Stimulated activated CD8-positive, alpha-beta memory T cell treated with anti-CD3 and anti-CD28 coated beads, Interleukin-4, amount 100 ng/mL, for 4 hours (primary cell): ENCODE results near the gene RAB40C.
A peak's percentile ranks its signal among the peaks of the same experiment; 100 is the strongest.
"Not testable (repeated sequence)": the region's sequence is repeated elsewhere in the genome, so short reads cannot be mapped to it uniquely, and the experiment has no call there.

Source experiments
- DNase-seq, 2 donors: peaks; one replicate each; pipeline ENCODE4 v3.0.0-alpha.2; 2020; ENCODE audit warnings: low read depth in 2 of 2, low spot score in 1 of 2

RAB40C gene

DNA sequence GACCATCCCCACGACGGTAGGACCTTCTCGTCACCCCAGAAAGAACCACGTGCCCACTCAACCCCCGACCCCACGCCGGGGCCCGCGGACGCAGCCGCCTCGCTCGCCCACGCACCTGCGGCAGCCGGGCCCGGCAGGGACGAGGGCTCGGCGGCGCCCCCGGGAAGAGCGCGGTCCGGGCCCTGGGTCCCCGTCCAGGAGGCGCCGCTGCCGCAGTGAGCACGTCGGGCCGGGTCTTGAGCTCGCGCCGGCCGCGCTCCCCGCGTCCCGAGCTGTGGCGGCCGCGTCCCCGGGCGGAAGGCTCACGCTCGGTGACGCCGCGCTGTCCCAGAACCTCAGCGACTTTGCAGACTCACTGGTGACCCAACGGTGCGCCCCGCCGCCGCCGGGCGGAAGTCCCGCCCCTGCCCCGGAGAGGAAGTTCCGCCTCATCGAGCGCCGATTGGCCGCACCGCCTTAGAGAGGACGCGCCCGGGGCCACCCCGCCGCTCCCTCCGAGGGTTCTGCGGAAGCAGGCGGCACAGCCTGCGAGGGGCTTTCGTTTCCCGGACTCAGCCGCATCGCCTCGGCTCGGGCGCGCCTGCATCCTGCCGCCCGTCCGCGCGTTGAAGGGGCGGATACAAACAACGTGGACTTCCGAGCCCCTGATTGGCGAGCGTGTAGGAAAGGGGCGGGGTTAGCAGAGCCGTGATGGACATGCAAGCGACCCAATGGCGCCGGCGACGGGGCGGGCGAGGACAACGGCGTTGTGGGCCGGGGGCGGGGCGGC is 793 bp upstream of the RAB40C start:
- DNase-seq: peak; percentile 94 to 98

- no peak for DNase-seq
Measured at GRCh38 chr16:590188-590814, 435 bp downstream of the RAB40C start.

- DNase-seq: no peak
Measured at GRCh38 chr16:590815-591200, 942 bp downstream of the RAB40C start.

GRCh38 chr16:591231-591630 is 1.4 kb downstream of the RAB40C start:
- no peak for DNase-seq

DNA sequence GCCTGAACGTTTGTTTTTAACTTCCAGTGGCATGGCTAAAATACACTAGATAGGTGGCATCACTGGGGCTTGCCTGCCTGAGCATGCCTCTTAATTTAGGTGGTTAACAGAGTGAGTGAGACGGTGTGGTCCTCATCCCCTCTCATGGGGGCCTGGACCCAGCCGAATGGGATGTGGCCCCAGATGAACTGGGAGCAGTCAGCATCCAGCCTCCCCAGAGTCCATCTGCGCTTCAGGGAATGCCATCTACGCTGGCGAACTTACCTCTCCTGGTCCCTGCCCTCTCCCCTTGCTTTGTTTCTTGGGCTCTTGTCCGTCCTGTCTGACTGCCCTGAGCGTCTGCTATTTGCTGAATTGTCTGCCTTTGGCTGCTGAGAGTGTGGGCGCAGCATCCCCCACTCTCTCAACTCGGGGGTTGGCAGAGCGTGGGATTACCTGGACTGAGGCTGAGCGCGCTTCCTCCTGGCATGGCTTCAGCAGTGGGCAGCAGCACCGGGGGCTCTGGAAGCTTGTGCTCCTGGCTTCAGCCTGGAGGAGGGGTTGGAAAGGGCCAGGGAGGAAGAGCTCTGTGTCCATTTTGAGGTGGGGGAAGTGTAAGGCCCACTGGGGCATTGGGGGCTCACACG is 2.1 kb downstream of the RAB40C start:
- DNase-seq: no peak

- DNase-seq: no peak
Measured at GRCh38 chr16:592518-593306, 2.8 kb downstream of the RAB40C start.

- no peak for DNase-seq
Measured at GRCh38 chr16:593406-593805, 3.5 kb downstream of the RAB40C start.

DNA sequence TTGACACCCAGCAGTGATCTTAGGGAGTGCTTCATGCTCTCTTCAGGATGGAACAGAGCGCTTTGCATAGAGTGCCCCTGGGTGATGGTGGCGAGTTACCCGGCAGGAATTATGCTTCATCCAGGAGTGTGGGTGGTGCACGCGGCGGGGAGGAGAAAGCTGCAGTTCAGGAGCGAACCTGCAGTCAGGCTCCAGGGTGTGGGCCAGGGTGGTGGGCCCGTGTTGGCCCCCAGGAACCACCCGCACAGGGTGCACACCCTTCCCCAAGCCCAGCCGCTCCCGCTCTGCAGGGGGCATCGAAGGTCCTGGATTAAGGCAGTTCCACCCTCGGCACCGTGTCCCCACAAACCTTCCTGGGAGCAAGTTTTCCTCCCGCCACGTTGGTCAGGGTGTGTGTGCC is 3.9 kb downstream of the RAB40C start:
- no peak for DNase-seq

DNA sequence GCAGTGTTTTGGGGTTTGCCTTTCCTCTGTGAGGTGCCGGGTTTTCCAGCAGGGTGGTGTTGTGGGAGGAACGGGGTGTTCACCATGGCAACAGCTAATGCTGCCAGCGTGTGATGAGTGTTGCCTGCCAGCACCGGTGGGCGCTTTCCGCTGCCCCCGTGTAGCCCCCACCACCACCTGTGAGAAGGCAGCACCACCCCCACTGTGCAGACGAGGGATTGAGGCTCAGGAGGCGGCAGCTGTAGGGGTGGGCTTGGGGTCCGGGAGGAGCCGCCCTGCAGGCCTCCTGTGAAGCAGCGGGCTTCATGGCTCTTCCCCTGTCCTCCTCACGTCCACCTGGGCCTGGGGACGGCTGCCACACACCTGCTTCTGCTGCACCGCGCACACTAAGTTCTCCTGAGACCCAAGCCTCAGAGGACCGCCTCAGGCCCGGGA is 5.2 kb downstream of the RAB40C start:
- DNase-seq: no peak

DNA sequence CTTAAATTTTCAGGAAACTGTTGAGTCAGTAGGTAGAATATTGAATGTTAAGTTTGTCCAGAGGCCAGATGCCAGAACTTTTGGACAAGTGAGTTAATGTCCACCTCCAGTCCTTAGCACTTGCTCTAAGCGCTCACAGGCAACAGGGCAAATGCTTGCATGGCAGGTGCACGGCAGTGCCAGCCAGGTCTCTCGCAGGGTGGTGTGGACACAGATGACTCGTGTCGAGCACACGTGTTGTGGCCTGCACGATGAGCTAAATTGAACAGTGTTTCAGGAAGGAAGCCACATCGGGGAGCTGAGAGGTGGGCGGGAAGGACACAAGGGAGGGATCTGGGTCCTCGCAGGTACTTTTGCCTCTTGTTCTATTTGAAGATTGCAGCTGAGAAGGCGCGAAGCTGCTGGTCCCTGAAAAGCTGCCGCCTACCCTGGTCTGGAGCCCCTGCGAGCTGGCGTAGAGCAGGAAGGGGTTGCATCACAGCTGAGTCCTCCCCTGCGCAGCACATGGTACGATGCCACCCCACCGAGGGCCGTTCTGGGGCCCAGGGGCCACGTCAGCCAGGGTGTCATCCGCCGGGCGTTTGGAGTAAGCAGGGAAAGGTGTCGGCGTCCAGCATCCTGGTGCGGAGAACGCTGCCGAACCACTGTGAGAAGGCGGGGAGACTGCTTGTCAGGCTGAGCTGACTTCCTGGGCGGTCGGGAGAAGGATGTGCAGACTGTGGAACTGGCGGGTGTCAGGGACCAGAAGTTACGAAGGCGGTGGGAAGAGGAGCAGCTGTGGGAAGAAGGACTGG is 6.3 kb downstream of the RAB40C start:
- no peak for DNase-seq

DNA sequence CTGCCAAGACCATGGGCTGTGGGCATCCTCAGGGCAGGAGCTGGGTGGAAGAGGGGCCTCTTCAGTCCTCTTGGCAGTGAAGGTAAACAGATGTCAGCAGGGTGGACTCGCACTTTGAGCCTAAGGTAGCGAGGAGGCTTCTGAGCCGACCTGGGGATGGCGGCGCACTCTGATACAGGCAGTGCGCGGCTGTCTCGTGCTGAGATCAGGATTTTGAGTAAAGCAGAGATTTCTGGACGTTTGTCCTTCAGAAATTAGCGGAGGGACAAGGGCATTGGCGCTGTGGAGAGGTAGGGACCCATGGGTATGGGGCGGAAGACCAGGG is 6.8 kb downstream of the RAB40C start:
- DNase-seq: no peak

GRCh38 chr16:597655-598054 is 7.8 kb downstream of the RAB40C start:
- DNase-seq: not testable (repeated sequence)

GRCh38 chr16:598823-599739 is 9.2 kb downstream of the RAB40C start:
- no peak for DNase-seq

GRCh38 chr16:600781-601180 is 10.9 kb downstream of the RAB40C start:
- DNase-seq: no peak

- no peak for DNase-seq
Measured at GRCh38 chr16:603933-604332, 14.1 kb downstream of the RAB40C start.

- no peak for DNase-seq
Measured at GRCh38 chr16:606656-607307, 16.9 kb downstream of the RAB40C start.

GRCh38 chr16:608019-608418 is 18.2 kb downstream of the RAB40C start:
- no peak for DNase-seq

DNA sequence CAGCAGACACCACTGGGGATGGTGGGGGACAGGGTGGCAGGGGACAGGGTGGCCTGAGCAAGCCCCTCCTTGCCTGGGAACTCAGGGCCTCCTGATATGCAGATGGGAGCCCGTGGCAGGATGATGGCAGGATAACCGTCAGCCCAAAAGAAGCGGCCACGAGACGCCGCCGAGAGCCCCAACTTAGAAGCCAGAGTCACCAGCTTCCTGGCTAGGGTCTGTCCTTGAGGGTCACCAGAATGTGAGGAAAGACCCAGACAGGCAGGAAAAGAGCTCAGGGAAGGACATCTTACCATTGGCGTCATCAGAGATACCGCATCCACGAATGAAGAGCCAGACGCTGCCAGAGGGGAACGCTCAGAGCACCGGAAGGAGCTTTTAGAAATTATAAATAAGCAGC is 19.4 kb downstream of the RAB40C start:
- no peak for DNase-seq

DNA sequence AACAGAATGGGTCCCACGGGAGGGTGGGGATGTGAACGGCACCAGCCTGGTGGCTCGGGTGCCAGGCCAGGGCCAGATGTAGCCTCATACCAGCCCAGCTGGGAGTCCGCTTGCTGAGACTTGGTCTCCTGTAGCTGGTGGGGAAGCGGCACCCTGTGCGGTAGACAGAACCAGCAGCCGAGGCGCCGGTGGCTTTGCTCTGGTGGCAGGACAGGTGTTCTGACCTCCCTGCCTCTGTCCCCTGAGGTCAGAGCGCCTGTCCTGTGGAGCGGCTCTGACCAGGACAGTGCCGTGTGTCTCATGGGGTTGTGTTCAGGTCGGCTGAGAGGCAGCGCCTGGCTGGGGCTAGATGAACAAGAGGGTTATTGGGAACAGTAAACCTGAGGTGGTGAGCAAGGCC is 20.1 kb downstream of the RAB40C start:
- DNase-seq: no peak
